OCI-LY1 (cell line): ENCODE measurements around the gene TTC17.

Source experiments
- EZH2 ChIP-seq: fragments of 200-600 bp; sonication (generic), shearing (Covaris generic); IDR thresholded peaks from 2 replicates; pipeline ENCODE4 v1.8.0; 2017; ENCODE audit warnings: borderline replicate concordance, mixed run types, mild to moderate bottlenecking, antibody characterized with exemption, low read length, moderate library complexity, mixed read lengths
- TF ChIP-seq, protein P1 (sequence below): fragments of 200-600 bp; sonication (generic), shearing (Covaris generic); IDR thresholded peaks from 2 replicates; pipeline ENCODE4 v1.5.1; 2017; ENCODE audit warnings: mild to moderate bottlenecking, antibody characterized with exemption, low read length, moderate library complexity, mixed read lengths

- TF ChIP-seq, protein P1, sequence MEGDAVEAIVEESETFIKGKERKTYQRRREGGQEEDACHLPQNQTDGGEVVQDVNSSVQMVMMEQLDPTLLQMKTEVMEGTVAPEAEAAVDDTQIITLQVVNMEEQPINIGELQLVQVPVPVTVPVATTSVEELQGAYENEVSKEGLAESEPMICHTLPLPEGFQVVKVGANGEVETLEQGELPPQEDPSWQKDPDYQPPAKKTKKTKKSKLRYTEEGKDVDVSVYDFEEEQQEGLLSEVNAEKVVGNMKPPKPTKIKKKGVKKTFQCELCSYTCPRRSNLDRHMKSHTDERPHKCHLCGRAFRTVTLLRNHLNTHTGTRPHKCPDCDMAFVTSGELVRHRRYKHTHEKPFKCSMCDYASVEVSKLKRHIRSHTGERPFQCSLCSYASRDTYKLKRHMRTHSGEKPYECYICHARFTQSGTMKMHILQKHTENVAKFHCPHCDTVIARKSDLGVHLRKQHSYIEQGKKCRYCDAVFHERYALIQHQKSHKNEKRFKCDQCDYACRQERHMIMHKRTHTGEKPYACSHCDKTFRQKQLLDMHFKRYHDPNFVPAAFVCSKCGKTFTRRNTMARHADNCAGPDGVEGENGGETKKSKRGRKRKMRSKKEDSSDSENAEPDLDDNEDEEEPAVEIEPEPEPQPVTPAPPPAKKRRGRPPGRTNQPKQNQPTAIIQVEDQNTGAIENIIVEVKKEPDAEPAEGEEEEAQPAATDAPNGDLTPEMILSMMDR = no peak
- TF ChIP-seq EZH2 = no peak
These were observed 183.3 kb downstream of the TTC17 start for GRCh38 chr11:43541993-43542392.
